NCI-H2196 (cell line): Measurements from ENCODE around the gene MAML3.

Experiments used
- DNase-seq: peaks from one replicate; lab custom pipeline; 2025; ENCODE audit not compliant: unreplicated experiment; lab: John Stamatoyannopoulos, UW

Gene MAML3

GRCh38 chr4:139672732-139673131, 481.3 kb downstream of the MAML3 start:
- DNase-seq, result no peak

- no peak for DNase-seq
Measured at GRCh38 chr4:139672215-139672614, 481.8 kb downstream of the MAML3 start.

- DNase-seq, result no peak
Measured at GRCh38 chr4:139670775-139671174, 483.2 kb downstream of the MAML3 start.

- DNase-seq, result no peak
Measured at GRCh38 chr4:139669890-139670289, 484.1 kb downstream of the MAML3 start.

- DNase-seq, result no peak
Measured at GRCh38 chr4:139669335-139669734, 484.6 kb downstream of the MAML3 start.

GRCh38 chr4:139668658-139669201, 485.3 kb downstream of the MAML3 start:
- no peak for DNase-seq

- no peak for DNase-seq
Measured at GRCh38 chr4:139668036-139668435, 485.9 kb downstream of the MAML3 start.
